NOMO-1 treated with dmso at 0.1 percent for 144 hours (cell line): ENCODE measurements around the gene LASP1NB.
A peak's percentile ranks its signal among the peaks of the same experiment; 100 is the strongest.

Experiments used
- DNase-seq: peaks from one replicate; lab custom pipeline; 2025; ENCODE audit not compliant: unreplicated experiment; lab: John Stamatoyannopoulos, UW

Gene LASP1NB

DNA sequence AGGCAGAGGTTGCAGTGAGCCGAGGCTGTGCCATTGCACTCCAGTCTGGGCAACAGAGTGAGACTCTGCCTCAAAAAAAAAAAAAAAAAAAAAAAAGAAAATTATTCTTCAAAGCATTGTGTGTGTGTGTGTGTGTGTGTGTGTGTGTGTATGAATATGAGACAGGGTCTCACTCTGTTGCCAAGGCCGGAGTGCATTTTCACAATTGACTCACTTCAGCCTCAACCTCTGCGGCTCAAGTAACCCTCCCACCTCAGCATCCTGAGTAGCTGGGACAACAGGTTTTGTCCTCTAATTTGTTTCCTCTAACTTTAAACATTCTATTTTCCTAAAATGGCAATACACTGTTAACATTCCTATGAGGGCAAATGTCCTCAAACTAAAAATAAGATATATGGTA lies 34.1 kb downstream of the LASP1NB start:
- DNase-seq: no peak

DNA sequence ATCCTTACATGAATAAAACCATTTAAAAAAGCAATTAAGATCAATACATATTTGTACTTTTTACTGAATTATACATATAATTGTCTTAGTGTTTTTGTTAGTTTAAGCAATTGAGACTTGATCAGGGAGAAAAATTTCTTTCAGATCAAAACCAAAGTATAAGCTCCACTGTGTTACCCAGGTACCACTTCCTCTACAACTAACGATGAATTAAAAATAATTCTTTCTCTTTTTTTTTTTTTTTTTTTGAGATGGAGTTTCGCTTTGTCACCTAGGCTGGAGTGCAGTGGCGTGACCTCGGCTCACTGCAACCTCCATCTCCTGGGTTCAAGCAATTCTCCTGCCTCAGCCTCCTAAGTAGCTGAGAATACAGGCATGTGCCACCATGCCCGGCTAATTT lies 35.0 kb downstream of the LASP1NB start:
- no peak for DNase-seq

DNA sequence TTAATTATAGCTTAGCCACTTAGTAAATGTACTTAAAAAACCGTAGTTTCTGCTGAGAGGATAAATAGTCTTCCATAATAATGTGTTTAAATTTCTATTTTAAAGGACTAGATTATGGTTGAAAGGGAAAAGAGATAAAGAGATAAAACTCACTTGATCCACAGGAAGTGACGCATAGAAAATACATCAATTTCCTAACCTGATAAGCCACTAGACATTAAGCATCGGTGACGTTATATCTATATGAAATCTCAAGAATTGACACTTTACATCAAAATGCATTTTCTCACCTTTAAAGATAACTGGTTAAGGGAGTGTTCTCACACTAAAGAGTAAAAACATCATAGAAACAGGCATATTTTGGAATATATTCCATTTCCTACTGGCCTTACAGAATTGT lies 36.0 kb downstream of the LASP1NB start:
- no peak for DNase-seq

DNA sequence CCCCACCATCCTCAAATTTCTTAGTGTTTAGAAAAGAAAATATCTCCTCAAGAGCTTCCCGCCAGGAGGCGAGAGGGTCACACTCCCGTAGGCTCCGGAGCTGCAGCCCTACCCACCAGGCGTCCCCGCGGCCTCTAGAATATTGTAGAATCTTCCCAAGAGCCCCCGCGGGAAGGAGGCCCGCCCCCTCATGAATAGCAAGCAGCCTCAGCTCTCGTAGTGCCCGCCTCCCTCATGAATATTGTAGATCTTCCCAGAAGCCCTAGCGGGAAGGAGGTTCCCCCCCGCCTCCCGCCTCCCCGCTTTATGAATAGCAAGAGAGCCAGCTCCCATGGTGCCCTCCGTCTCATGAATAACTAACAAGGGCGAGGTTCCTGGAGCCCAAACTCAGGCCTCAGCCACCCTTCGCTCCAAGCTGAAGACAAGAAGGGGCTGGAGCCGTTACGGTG lies 41.9 kb downstream of the LASP1NB start, which contains the start of gene FBXO47:
TSS of gene FBXO47 (minus strand) at position 114 of the 449 bp plus-strand sequence. CDS start 4,378 bp downstream, outside the sequence.
- DNase-seq: peak; percentile 54

DNA sequence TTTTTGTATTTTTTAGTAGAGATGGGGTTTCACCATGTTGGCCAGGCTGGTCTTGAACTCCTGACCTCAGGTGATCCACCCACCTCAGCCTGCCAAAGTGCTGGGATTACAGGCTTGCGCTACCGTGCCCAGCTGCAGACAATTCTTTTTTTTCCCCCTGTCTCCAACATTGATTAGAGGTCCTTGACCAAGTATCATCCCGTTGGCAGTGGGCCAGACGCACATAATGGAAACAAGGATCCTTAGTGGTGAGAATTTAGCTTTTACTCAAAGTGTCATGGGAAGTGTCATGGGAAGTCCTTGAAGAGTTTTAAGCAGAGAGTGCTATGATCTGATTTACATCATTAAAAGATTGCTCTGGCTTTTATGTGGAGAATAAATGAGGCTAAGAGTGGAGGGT lies 43.9 kb downstream of the LASP1NB start:
- DNase-seq: no peak

DNA sequence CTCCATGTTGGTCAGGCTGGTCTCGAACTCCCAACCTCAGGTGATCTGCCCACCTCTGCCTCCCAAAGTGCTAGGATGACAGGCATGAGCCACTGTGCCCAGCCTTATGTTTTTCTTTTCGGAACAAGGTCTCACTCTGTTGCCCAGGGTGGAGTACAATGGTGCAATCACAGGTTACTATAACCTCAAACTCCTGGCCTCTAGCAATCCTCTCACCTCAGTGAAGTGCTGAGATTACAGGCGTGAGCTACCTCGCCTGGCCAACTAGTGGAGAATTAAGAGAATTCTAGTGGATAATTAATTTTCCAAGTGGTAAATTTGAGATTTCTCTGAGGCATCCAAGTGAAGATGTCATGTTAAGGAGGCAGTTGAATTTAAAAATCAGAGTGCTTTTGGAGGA lies 44.7 kb downstream of the LASP1NB start:
- no peak for DNase-seq

DNA sequence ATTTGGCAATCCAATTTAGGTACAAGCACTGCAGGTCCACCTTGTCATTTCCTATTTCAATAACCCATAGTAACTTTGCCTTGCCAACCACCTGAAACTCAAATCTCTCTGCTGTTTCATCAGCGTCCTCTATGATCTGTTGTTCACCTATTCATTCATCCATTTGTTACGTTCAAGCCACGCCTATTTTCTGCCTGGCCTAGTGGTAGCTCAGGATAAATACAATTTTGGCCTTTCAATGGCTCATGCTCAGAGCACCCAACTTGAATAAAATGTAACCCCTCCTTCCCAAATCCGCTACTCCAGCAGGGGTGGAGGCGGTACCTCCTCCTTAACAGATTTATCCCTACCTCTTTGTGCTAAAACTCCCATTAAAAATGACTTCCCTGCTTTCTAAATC lies 45.4 kb downstream of the LASP1NB start:
- DNase-seq: no peak

DNA sequence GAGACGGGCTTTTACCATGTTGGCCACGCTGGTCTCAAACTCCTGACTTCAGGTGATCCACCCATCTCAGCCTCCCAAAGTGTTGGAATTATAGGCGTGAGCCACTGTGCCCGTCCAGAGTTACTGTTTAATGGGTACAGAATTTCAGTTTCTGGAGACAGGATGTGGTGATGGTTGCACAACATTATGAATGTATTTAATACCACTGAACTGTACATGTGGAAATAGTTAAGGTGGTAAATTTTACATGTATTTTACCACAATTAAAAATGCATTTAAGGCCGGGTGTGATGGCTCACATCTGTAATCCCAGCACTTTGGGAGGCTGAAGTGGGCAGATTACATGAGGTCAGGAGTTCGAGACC lies 50.8 kb downstream of the LASP1NB start:
- DNase-seq: peak; percentile 49

DNA sequence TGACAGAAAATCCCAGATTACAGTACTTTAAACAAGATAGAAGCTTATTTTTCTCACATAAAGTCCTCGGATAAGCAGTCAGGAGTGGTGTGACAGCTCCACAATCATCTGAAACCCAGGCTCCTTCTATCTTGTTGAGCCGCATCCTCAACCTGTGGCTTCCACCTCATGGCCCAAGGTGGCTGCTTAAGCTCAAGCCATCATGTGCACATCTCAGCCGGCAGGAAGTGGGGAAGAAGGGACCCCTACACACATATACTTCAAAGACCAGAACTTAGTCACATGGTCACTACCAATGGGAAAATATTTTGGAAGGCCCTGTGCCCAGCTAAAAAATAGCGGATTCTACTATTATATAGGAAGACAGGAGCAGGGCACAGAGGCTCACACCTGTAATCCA lies 52.8 kb downstream of the LASP1NB start:
- DNase-seq: no peak
